Measurements from ENCODE around the gene SERPINA4.

The SERPINA4 gene

DNA sequence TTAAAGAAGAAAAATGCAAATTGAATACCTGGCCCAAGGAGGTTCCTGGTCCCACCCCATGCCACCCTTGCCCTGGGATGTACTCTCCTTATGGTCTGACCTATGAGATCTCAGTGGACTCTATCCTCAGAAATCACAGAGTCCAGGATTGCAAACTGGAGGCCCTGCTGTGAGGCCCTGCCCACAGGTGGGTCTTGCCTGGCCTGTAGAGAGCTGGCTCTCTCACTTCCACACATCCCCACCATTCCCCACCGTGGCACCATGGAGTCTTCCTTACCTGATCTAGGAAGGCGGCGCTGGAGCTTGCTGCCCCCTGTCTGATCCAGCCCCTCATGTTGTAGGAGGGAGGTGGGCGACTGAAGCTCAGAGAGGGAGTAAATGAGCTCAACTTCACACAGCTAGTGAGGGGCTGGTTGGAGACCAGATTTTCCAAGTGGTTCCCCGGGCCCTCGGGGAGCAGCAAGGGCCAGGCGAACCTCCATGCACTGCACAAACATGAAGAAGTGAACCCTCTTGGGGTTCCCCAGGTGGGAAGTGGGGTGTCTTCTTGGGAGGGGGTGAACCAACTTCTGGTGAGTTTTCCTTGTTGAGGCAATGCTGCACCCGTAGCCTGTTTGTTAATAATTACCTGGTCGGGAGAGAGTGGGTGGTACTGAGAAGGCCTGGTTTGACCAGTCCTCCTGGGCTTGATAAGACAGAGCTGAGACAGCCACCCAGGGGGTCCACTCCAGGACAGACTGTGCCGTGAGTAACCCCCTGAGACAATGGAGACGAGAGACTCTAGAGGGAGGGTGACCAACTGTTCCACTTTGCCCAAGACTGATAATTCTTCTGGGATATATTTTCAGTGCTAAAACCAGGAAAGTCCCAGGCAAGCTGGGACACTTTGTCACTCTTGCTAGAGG is at the start of gene SERPINA4:
TSS of gene SERPINA4 (plus strand) at position 692 of the 905 bp plus-strand sequence. CDS start 2,041 bp downstream, outside the sequence.
- H3K36me3 ChIP-seq (ENCODE audit: insufficient read depth, low read depth, low read length), result no peaks in the 10 kb centered on the region
- H3K9ac ChIP-seq (ENCODE audit: low read depth, low read length), result no peak within 1 kb of the TSS
- H3K4me1 ChIP-seq (ENCODE audit: insufficient read depth, low read length), result no peaks in the 10 kb centered on the region
- no peak within 1 kb of the TSS for H3K27ac ChIP-seq (ENCODE audit: low read length)
- H3K9me3 ChIP-seq (ENCODE audit: insufficient read depth, low read depth, low read length), result no peaks in the 10 kb centered on the region
- no peaks in the 10 kb centered on the region for H3K27me3 ChIP-seq (ENCODE audit: insufficient read depth, low read length)
- H3K4me3 ChIP-seq (ENCODE audit: low read length), result no peak within 1 kb of the TSS

DNA sequence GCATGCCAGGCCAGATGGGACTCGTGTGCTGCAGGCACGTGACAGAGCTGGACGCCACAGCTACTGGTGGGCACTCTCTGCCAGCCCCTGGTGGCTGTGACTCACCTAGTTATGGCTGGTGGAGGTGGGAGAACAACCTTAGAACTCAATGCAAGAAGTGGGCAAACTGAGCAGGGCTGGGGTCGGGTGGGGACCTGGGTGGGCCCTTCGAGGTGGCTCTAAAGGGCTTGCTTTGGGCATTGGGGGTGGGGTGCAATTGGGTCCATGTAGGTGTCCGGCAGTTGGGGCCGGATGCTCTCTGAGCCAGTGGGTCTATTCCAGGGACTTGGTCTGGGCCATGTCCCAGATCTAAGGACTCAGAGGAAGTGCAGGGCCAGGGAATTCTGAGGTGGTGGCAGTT is 46.9 kb upstream of the SERPINA4 start:
- Histone ChIP-seq H3K27me3 (ENCODE audit: insufficient read depth, low read length) (no peaks in the 10 kb centered on the region), H3K9me3 (ENCODE audit: insufficient read depth, low read depth, low read length) (peaks cover under 1% of the 10 kb centered on the region; the same call in 1 of the 2 replicates), H3K9ac (ENCODE audit: low read depth, low read length) (no peak overlapping the region), H3K27ac (ENCODE audit: low read length) (no peak overlapping the region), H3K36me3 (ENCODE audit: insufficient read depth, low read depth, low read length) (no peaks in the 10 kb centered on the region), H3K4me3 (ENCODE audit: low read length) (no peak overlapping the region), H3K4me1 (ENCODE audit: insufficient read depth, low read length) (peaks cover 7% of the 10 kb centered on the region; the same call in 1 of the 2 replicates)

DNA sequence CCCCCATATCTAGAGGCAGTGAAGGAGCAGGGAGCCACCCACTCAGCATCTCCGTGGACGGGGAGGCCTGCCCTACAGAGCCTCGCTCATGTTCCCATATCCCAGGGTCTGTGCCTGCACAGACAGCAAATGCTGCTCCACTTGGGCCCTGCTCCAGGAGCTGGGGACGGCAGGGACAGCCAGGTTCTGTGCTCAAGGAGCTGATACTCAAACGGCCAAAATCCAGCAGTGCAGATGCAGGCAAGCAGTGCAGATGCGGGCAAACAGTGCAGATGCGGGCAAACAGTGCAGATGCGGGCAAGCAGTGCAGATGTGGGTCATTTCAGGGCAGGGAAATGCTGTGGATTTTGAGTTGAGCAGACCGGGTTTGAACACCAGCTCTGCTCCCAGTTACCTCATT is 45.8 kb upstream of the SERPINA4 start:
- Histone ChIP-seq H3K4me1 (ENCODE audit: insufficient read depth, low read length) (peaks cover 7% of the 10 kb centered on the region; the same call in 1 of the 2 replicates), H3K4me3 (ENCODE audit: low read length) (no peak overlapping the region), H3K27me3 (ENCODE audit: insufficient read depth, low read length) (no peaks in the 10 kb centered on the region), H3K9me3 (ENCODE audit: insufficient read depth, low read depth, low read length) (peaks cover 7% of the 10 kb centered on the region), H3K36me3 (ENCODE audit: insufficient read depth, low read depth, low read length) (no peaks in the 10 kb centered on the region), H3K9ac (ENCODE audit: low read depth, low read length) (no peak overlapping the region), H3K27ac (ENCODE audit: low read length) (no peak overlapping the region)

DNA sequence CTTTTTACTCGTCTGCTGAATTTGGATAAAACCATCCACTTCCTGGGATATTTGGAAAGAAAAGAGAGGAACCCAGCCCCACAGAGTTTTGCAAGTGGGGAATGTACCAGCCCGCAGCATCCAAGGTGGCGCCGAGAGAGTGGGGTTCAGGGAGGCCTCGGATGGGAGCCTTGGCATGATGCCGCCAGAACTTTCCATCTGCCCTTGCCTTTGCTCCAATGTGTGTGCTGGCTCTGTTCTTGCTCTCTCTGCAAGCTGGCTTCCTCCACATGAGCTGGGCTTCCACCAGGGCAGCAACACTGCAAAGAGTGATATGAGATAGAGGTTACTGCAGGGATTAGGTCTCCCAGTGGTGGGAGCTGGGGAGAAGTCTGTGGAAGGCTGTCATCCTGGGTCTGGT is 45.4 kb upstream of the SERPINA4 start:
- Histone ChIP-seq H3K27ac (ENCODE audit: low read length) (no peak overlapping the region), H3K27me3 (ENCODE audit: insufficient read depth, low read length) (no peaks in the 10 kb centered on the region), H3K9me3 (ENCODE audit: insufficient read depth, low read depth, low read length) (peaks cover 7% of the 10 kb centered on the region), H3K4me1 (ENCODE audit: insufficient read depth, low read length) (peaks cover 7% of the 10 kb centered on the region; the same call in 1 of the 2 replicates), H3K36me3 (ENCODE audit: insufficient read depth, low read depth, low read length) (no peaks in the 10 kb centered on the region), H3K4me3 (ENCODE audit: low read length) (no peak overlapping the region), H3K9ac (ENCODE audit: low read depth, low read length) (no peak overlapping the region)

DNA sequence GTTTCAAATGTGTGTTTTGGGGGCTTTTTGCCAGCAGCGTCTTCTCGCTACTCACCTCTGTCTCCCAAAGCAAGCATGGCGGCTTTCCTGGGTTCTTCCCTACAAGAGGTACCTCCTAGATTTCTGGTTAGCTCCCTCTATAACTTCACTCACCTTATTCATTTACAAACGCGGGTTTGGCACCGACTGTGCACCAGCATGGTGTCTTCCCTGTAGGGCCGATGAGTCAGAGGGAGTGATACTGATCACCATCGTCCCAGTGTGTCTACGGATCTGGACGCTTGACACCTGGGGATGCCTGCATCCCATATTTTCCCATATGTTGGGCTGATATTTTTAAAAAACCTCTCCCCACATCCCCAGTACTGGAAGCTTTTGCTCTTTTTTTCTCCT is 44.0 kb upstream of the SERPINA4 start:
- Histone ChIP-seq H3K27ac (ENCODE audit: low read length) (no peak overlapping the region), H3K9me3 (ENCODE audit: insufficient read depth, low read depth, low read length) (peaks cover 7% of the 10 kb centered on the region), H3K9ac (ENCODE audit: low read depth, low read length) (no peak overlapping the region), H3K27me3 (ENCODE audit: insufficient read depth, low read length) (no peaks in the 10 kb centered on the region), H3K4me1 (ENCODE audit: insufficient read depth, low read length) (peaks cover 7% of the 10 kb centered on the region; the same call in 1 of the 2 replicates), H3K4me3 (ENCODE audit: low read length) (no peak overlapping the region), H3K36me3 (ENCODE audit: insufficient read depth, low read depth, low read length) (no peaks in the 10 kb centered on the region)

GRCh38 chr14:94517641-94518257 is 43.5 kb upstream of the SERPINA4 start:
- no peaks in the 10 kb centered on the region for H3K27me3 ChIP-seq (ENCODE audit: insufficient read depth, low read length)
- no peak overlapping the region for H3K27ac ChIP-seq (ENCODE audit: low read length)
- no peaks in the 10 kb centered on the region for H3K36me3 ChIP-seq (ENCODE audit: insufficient read depth, low read depth, low read length)
- H3K4me3 ChIP-seq (ENCODE audit: low read length), result no peak overlapping the region
- no peak overlapping the region for H3K9ac ChIP-seq (ENCODE audit: low read depth, low read length)
- H3K9me3 ChIP-seq (ENCODE audit: insufficient read depth, low read depth, low read length), result peaks cover 7% of the 10 kb centered on the region
- H3K4me1 ChIP-seq (ENCODE audit: insufficient read depth, low read length), result peaks cover 7% of the 10 kb centered on the region; the same call in 1 of the 2 replicates

DNA sequence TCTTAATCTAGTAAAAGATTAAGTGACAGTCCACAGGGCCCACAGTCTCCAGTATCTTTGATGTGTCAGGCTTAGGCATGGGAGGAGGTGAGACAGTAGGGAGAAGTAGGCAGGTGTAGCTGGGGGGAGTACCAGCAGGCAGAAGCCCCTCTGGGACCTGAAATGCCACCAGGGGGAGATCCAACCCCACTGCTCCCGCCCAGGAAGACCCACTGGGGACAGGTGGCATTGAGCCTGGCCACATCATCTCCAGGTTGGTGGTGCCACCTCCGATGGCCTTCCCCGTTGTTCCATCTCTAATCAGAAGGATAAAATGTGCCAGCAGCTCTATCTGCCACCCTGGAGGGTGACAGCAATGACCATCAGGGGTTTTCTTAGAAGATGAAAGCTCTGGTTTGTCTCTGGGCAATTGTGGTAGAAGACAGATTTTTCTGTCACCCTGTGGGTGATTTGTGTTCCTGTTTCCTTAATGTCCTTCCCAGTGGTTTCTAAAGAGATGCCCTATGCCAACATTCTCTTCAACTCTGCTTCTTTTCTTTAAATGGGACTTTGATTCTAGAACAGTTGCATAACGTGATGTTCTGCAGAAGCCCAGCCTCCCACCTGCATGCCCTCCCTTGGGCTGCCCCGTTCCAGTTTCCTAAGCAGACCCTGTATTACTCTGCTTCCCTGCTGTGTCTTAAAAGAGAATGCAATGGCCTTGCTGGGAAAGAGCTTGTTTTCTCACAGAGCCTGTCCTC is 39.7 kb upstream of the SERPINA4 start:
- no peaks in the 10 kb centered on the region for H3K27me3 ChIP-seq (ENCODE audit: insufficient read depth, low read length)

GRCh38 chr14:94522115-94522724 is 39.0 kb upstream of the SERPINA4 start:
- Histone ChIP-seq H3K4me3 (ENCODE audit: low read length) (no peak overlapping the region), H3K36me3 (ENCODE audit: insufficient read depth, low read depth, low read length) (no peaks in the 10 kb centered on the region), H3K9me3 (ENCODE audit: insufficient read depth, low read depth, low read length) (peaks cover 7% of the 10 kb centered on the region), H3K27ac (ENCODE audit: low read length) (no peak overlapping the region), H3K4me1 (ENCODE audit: insufficient read depth, low read length) (peaks cover 7% of the 10 kb centered on the region; the same call in 1 of the 2 replicates), H3K27me3 (ENCODE audit: insufficient read depth, low read length) (no peaks in the 10 kb centered on the region), H3K9ac (ENCODE audit: low read depth, low read length) (no peak overlapping the region)

More for the DNA sequence above, 39.7 kb upstream of the SERPINA4 start:
- Histone ChIP-seq H3K27ac (ENCODE audit: low read length) (no peak overlapping the region), H3K4me1 (ENCODE audit: insufficient read depth, low read length) (peaks cover 7% of the 10 kb centered on the region; the same call in 1 of the 2 replicates), H3K9ac (ENCODE audit: low read depth, low read length) (no peak overlapping the region), H3K4me3 (ENCODE audit: low read length) (no peak overlapping the region), H3K36me3 (ENCODE audit: insufficient read depth, low read depth, low read length) (no peaks in the 10 kb centered on the region), H3K9me3 (ENCODE audit: insufficient read depth, low read depth, low read length) (peaks cover 7% of the 10 kb centered on the region)

DNA sequence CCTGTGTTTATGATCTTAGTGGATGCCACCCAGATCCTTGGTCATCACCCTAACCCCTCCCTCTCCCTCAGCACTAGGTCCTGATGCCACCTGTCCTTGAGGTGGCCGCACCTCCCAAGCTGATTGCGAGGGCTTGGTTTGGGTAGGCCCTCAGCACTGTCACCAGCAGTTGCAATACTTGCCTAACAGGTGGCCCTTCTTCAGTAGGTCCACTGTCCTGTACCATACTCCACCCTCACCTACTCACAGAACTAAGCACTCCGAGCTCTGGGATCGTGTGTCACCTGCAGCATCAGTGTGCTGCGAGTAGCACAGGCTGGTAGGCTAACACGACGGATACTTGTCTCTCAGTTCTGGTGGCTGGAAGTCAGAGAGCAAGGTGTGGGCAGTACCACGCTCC is 38.0 kb upstream of the SERPINA4 start:
- no peak overlapping the region for H3K4me3 ChIP-seq (ENCODE audit: low read length)
- H3K36me3 ChIP-seq (ENCODE audit: insufficient read depth, low read depth, low read length), result no peaks in the 10 kb centered on the region
- no peak overlapping the region for H3K27ac ChIP-seq (ENCODE audit: low read length)
- H3K9me3 ChIP-seq (ENCODE audit: insufficient read depth, low read depth, low read length), result peaks cover 7% of the 10 kb centered on the region
- no peaks in the 10 kb centered on the region; the same call in 1 of the 2 replicates for H3K4me1 ChIP-seq (ENCODE audit: insufficient read depth, low read length)
- H3K9ac ChIP-seq (ENCODE audit: low read depth, low read length), result no peak overlapping the region
- H3K27me3 ChIP-seq (ENCODE audit: insufficient read depth, low read length), result no peaks in the 10 kb centered on the region

GRCh38 chr14:94524093-94524492 is 37.1 kb upstream of the SERPINA4 start:
- Histone ChIP-seq H3K4me3 (ENCODE audit: low read length) (no peak overlapping the region), H3K9me3 (ENCODE audit: insufficient read depth, low read depth, low read length) (peaks cover 7% of the 10 kb centered on the region), H3K9ac (ENCODE audit: low read depth, low read length) (no peak overlapping the region), H3K36me3 (ENCODE audit: insufficient read depth, low read depth, low read length) (no peaks in the 10 kb centered on the region), H3K27me3 (ENCODE audit: insufficient read depth, low read length) (no peaks in the 10 kb centered on the region), H3K4me1 (ENCODE audit: insufficient read depth, low read length) (no peaks in the 10 kb centered on the region), H3K27ac (ENCODE audit: low read length) (no peak overlapping the region)

- Histone ChIP-seq H3K9ac (ENCODE audit: low read depth, low read length) (no peak overlapping the region), H3K4me3 (ENCODE audit: low read length) (no peak overlapping the region), H3K27ac (ENCODE audit: low read length) (no peak overlapping the region), H3K9me3 (ENCODE audit: insufficient read depth, low read depth, low read length) (no peaks in the 10 kb centered on the region), H3K27me3 (ENCODE audit: insufficient read depth, low read length) (no peaks in the 10 kb centered on the region), H3K36me3 (ENCODE audit: insufficient read depth, low read depth, low read length) (no peaks in the 10 kb centered on the region), H3K4me1 (ENCODE audit: insufficient read depth, low read length) (no peaks in the 10 kb centered on the region)
These were observed 30.1 kb upstream of the SERPINA4 start for GRCh38 chr14:94531187-94531586.
